ENCODE measurements around the gene WWOX.

DNA sequence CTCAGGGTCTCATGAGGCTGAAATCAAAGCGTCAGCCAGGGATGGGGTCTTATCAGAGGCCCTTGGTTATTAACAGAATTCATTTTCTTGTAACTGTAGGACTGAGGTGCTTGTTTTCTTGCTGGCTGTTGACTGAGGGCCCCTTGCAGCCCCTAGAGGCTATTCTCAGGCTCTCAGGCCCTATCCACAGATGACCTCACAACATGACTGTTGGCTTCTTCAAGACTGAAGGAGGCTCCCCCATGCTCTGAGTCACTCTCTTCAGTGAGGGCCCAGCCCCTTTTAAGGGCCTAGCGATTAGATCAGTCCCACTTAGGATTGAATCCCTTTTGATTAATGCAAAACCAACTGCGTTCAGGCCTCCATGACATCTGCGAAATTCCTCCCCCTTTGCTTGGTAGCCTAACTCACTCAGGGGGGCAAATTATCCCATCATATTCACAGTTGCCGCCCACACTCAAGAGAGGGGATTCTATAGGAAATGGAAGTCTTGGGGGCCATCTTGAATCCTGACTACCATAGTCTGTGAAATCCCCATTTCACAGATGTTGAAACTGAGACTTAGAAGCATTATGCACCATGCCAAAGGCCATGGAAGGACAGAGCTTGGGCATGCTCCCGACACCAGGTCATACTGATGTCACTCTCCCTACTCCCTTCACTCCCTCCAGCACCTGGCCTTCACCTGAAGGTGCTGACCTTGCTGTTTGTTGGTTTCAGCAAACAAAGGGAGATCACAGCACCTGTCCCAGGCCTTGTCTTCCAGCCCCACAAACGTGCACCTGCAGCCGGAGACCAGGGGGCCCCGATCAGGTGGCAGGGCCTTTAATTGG lies 908.8 kb downstream of the WWOX start:
- TF ChIP-seq, protein P1, sequence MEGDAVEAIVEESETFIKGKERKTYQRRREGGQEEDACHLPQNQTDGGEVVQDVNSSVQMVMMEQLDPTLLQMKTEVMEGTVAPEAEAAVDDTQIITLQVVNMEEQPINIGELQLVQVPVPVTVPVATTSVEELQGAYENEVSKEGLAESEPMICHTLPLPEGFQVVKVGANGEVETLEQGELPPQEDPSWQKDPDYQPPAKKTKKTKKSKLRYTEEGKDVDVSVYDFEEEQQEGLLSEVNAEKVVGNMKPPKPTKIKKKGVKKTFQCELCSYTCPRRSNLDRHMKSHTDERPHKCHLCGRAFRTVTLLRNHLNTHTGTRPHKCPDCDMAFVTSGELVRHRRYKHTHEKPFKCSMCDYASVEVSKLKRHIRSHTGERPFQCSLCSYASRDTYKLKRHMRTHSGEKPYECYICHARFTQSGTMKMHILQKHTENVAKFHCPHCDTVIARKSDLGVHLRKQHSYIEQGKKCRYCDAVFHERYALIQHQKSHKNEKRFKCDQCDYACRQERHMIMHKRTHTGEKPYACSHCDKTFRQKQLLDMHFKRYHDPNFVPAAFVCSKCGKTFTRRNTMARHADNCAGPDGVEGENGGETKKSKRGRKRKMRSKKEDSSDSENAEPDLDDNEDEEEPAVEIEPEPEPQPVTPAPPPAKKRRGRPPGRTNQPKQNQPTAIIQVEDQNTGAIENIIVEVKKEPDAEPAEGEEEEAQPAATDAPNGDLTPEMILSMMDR (conservative IDR thresholded peaks at IDR 0.05; ENCODE audit: low read depth, low read length): no peak
- no peak for TF ChIP-seq EZH2phosphoT487 (IDR thresholded peaks at IDR 0.05; ENCODE audit: borderline replicate concordance, low read length)
- TF ChIP-seq EZH2 (IDR thresholded peaks at IDR 0.05; ENCODE audit: low read length, unreplicated experiment): no peak
